Forelimb muscle (tissue), 1 donor: Measurements from ENCODE around the gene DUSP15. TPM values are rescaled to one million over a fixed set of nuclear protein-coding genes. Genes with fewer than 3 reads are reported as not detected.
"Not testable (repeated sequence)": the region's sequence is repeated elsewhere in the genome, so short reads cannot be mapped to it uniquely, and the experiment has no call there.

ENCODE experiments used
- DNase-seq: peaks from one replicate; pipeline ENCODE4 v3.0.0-alpha.2; 2013; ENCODE audit warnings: low read depth
- polyA plus RNA-seq: library from polyadenylated mRNA; unstranded; fragments of 120-200 nt; gene quantifications from one replicate; pipeline ENCODE4 v1.2.1, GENCODE V29; 2013; ENCODE audit not compliant: insufficient read length

The DUSP15 gene
- polyA plus RNA-seq, 1 donor, result 1.7 TPM

DNA sequence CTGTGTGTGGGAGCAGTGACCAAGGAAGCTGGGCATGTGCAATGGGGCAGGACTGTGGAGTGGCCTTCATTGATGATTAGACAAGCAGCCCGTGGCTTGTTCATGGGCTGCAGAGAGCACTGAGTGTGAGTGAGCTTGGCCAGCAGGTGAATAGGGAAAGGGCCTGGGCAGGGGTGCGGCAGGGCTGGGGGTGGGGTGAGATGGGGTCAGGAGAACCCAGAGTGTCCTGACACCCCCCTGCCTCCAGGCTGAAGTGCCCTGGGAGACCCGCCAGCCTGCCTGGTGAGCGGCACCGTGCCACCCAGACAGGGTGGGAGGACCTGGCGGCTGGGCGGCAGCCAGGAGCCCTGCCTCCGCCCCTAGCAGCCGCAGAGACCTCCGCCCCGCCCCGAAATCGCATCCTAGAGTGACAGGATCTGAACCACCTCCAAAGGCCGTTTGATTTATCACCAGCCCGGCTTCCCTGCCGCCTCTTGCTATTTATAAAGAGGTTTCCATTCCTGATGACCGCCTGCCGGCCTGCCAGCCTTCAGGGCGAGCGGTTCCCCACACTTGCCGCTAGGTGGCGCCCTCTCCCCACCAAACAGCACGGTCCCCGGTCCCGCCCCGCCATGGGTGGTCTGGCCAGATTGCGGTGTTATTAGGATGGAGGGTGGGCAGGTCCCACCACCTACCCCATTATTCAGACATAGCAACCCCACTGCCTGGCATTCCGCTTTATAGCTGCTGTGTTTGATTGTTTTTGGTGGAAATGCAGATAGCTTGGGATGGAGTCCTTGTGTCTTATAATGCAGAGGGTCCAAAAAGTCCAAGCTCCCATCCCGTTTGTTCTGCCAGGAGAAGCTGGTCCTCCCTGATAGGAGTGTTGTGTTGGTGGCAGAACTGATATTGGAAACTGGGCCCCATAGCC lies 47.7 kb downstream of the DUSP15 start:
- DNase-seq, result no peak

DNA sequence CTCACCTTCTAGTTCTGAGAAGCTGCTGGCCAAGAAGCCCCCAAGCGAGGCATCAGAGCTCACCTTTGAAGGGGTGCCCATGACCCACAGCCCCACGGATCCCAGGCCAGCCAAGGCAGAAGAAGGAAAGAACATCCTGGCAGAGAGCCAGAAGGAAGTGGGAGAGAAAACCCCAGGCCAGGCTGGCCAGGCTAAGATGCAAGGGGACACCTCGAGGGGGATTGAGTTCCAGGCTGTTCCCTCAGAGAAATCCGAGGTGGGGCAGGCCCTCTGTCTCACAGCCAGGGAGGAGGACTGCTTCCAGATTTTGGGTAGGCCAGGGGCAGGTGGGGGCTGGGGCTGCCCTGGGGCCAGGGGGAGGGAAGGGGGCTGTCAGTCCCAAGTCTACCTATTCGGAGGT lies 48.9 kb downstream of the DUSP15 start:
- no peak for DNase-seq

DNA sequence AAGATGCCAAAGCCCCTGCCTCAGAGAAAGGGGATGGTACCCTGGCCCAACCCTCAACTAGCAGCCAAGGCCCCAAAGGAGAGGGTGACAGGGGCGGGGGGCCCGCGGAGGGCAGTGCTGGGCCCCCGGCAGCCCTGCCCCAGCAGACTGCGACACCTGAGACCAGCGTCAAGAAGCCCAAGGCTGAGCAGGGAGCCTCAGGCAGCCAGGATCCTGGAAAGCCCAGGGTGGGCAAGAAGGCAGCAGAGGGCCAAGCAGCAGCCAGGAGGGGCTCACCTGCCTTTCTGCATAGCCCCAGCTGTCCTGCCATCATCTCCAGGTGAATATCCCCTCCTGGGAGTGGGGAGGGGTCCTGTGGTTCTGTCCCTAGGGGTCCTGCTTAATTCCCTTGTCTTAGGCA lies 50.1 kb downstream of the DUSP15 start:
- DNase-seq, result no peak

DNA sequence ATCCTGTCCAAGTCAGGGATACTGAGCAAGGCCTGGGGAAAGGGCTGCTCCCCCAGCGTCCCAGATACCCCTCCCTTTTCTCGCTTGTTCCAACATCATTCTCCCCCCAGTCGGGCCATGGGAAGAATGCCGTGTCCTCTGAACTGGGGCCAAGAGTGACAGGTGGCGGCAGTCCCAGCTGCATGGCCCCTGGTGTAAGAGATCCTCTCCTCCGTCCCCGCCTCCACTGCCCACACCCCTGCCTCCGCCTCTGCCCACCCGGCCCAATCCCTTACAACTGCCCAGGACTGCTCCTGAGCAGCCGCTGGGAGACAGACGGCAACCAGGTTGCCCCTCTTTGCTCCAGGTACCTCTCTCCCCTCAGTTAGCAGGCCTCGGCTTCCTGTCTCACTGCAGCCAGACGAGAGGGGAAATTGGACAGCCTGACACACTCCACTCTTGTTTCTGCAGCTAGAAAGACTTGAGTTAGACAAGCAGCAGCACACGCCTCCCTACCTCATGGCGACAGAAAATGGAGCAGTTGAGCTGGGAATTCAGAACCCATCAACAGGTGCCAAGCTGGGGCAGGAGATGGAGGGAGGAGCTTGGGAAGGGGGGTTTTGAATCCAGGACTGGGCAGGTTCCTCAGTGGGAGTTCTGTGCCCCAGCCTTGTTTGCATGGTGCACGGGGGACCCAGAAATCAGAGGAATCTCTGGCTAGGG lies 51.1 kb downstream of the DUSP15 start, which contains the start of gene MYLK2:
MYLK2 (plus strand) TSS at position 274 of the 702 bp plus-strand sequence; CDS start at position 499, 225 bp downstream.
- no peak for DNase-seq

DNA sequence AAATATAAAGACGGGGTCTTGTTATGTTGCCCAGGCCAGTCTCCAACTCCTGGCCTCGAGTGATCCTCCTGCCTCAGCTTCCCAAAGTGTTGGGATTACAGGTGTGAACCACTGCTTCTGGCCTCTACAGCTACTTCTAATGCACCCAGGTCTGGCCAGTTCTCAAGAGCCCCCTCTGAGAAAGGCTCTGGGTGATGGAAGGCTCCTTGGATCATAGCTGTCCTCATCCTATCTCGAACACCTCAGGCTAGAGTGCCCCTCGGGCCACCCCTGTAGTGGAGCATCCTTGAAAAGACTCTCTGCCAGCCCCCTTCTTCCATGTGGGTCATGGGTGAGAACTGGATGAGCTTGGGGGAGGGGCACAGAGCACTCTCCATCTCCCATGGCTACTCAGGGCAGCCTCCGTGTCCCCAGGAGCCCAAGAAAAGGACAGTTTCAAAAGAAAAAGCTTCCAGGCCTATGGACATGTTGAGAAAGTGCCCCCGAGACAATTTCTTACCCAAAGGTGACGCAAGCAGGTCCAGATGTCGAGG lies 51.9 kb downstream of the DUSP15 start:
- no peak for DNase-seq

DNA sequence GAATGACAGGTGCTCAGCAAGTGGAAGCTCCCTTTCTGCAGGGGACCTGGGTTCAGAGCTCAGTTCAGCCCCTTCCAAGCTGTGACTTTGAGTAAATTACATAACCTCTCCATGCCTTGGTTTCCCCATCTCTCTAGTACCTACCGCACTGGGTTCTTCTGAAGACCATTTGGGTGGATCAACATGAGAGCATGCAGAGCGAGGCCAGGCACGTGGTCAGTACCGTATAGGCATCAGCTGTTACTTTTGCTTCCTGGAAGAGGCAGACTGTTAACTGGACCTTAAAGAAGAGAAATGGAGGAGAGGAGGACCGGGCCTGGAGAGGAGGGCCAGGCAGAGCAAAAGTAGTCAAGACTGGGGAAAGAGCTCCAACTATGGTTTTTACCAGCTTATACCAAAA lies 52.9 kb downstream of the DUSP15 start:
- DNase-seq, result no peak

DNA sequence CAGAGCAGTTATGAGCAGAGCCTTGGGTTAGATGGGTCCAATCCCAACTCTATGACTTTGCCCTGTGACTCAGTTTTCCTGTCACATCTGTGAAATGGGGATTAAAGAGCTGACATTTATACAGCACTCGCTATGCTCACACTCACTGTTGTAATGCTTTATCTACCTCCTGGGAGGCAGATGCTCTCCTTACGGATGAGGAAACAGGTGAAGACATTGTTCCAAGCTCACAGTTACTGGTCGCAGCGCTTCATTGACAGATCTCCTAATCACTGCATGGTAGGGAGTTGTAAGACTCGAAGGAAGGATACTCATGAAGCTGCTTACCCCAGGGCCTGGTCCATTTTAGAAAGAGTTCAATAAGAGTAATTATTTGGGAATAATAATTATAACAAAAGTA lies 54.1 kb downstream of the DUSP15 start:
- no peak for DNase-seq

DNA sequence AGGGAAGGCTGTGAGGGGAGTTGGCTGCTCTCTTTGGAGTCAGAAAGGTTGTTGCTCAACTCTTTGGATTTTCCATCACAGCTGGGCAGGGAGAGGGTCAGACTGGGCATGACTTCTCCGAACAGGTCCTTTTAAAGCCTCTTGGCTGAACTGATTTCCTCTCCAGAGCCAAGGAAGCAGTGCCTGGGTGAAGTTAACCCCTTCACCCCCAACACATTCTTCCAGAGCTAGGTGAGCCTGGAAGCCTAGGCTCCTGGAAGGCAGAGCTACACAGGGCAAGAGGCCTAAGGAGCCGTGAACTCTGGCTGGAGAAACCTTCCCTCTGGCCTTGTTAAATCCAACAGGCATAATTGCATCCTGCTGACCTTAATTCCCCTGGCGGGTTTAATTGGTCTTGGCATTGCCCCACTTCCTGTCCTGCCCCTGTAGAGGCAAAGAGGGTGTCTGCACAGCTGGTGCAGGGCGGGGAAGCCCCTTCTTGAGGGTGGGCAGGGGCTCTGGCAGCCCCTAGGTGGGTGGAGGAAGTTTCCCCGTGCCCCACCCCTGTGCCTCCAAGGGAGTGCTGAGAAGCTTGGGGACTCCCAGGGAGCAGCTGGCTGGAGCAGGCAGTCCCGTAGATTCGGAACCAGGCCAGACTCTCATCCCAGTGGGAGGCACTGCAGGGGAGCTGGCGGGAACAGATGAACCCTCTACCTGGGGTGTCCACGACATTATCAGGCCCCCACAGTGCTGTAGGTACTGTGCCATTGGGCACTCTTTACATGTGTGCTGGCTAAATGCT lies 54.7 kb downstream of the DUSP15 start:
- DNase-seq, result no peak

DNA sequence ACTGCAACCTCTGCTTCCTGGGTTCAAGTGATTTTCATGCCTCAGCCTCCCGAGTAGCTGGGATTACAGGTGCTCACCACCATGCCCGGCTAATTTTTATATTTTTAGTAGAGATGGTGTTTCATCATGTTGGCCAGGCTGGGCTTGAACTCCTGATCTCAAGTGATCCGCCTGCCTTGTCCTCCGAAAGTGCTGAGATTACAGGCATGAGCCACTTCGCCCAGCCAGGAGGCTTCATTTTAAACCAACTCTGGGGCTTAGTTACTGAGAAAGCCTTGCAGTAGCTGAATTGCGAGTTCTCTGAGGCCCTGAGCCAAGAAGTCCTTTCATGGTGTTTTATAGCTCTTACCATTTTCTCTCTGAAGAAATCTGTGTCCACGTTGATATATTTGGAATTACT lies 56.2 kb downstream of the DUSP15 start:
- not testable (repeated sequence) for DNase-seq

DNA sequence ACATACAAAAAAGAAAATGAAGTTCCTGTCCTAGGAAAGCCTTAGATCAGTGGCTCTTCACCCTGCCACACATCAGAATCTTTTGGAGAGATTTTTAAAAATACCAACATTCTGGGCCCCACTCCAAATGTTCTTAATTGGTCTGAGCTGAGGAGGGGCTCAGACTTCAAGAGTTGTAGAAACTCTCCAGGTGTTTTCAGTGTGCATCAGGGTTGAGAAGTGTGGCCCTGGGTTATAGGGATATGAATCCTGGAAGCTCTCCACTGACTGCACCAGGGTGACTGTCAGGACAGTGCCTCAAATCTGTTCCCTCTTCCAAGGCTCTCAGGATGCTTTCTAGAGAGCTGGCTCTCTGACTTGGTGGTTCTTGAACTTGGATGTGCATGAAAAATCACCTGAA lies 56.7 kb downstream of the DUSP15 start:
- DNase-seq, result no peak

DNA sequence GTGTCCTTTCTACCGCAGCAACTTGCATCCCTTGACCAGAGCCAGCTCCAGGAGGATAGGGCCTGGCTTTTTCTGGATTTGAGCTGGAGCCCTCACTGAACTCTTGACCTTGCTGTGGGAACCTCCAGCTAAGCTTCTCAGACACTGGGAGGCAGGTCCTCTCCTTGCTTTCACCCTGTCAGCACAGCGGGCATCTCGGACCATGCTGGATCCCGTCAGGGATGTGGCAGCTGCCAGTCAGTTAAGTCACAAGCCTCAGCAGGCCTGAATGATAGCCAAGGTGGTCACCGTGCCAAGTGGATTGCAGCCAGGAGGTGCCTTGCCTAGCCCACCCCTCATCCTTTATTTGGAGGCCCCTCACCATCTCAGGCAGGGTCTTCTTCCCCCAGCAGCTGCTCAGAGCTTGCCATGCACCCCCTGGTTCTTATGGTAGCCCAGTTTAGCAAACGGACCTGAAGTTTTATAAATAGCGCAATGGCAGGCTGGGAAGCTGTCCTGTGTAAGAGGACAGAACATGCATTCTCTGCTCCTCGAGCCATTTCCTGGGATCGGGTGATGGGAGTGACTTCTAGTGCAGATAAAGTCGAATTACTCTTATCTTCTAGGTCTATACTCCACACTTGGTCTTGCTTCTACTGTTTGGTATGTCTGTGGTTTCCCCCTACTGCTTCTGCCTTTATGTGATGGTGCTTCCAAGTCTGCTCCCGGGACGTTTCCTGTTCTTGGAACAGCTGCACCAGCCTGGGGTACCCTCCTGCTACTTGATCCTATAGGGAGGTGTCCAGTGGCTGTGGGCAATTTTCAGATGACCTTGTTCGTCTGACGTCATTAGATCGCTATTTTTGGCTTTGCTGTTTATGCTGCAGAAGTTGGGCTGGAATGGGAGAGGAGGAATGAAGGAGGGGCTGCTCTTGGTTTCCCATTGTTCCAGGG lies 58.3 kb downstream of the DUSP15 start:
- no peak for DNase-seq

DNA sequence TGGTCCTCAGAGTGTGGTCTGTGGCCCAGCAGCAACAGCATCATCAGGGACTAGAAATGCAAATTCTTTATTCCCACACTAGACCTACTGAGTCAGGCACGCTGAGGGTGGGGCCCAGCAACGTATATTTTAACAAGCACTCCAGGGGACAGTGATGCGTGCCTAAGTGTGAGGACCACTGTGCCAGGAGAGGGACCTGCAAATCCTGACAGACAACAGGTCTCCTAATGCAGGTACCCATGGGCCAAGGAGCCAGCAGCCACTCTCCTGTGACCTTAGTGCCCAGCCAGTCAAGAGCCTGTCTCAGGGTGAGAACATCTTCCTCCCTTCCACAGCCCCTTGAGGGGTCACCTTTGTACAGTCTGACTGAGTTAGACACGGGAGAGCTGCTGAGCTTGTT lies 59.1 kb downstream of the DUSP15 start:
- no peak for DNase-seq

Other genes starting within 250 kb of the DUSP15 start
- 7.0 TPM for gene COX4I2, start 232.6 kb downstream of the DUSP15 start, polyA plus RNA-seq
- gene BCL2L1, start 147.7 kb downstream of the DUSP15 start, polyA plus RNA-seq, result 29.8 TPM
- 21.5 TPM for gene TPX2, start 131.2 kb downstream of the DUSP15 start, polyA plus RNA-seq
- gene MYLK2, start 51.2 kb downstream of the DUSP15 start, polyA plus RNA-seq, result 60.0 TPM
- 5.9 TPM for gene FOXS1, start 24.9 kb downstream of the DUSP15 start, polyA plus RNA-seq
- gene TTLL9, start 107 bp upstream of the DUSP15 start, polyA plus RNA-seq, result 0.29 TPM
- gene PDRG1, start 81.5 kb upstream of the DUSP15 start, polyA plus RNA-seq, result 16.8 TPM
- gene XKR7, start 97.6 kb upstream of the DUSP15 start, polyA plus RNA-seq, result 0.04 TPM
- gene CCM2L, start 139.9 kb upstream of the DUSP15 start, polyA plus RNA-seq, result 5.4 TPM
- 3.5 TPM for gene HCK, start 181.7 kb upstream of the DUSP15 start, polyA plus RNA-seq
- 38.5 TPM for gene TM9SF4, start 239.2 kb upstream of the DUSP15 start, polyA plus RNA-seq